NOMO-1 (cell line): Measurements from ENCODE around the gene CCDC106.

Experiments
- DNase-seq, 2 experiments: peaks; one replicate each; lab custom pipeline; 2025; ENCODE audit not compliant: unreplicated experiment in 2 of 2; lab: John Stamatoyannopoulos, UW

Gene CCDC106

DNA sequence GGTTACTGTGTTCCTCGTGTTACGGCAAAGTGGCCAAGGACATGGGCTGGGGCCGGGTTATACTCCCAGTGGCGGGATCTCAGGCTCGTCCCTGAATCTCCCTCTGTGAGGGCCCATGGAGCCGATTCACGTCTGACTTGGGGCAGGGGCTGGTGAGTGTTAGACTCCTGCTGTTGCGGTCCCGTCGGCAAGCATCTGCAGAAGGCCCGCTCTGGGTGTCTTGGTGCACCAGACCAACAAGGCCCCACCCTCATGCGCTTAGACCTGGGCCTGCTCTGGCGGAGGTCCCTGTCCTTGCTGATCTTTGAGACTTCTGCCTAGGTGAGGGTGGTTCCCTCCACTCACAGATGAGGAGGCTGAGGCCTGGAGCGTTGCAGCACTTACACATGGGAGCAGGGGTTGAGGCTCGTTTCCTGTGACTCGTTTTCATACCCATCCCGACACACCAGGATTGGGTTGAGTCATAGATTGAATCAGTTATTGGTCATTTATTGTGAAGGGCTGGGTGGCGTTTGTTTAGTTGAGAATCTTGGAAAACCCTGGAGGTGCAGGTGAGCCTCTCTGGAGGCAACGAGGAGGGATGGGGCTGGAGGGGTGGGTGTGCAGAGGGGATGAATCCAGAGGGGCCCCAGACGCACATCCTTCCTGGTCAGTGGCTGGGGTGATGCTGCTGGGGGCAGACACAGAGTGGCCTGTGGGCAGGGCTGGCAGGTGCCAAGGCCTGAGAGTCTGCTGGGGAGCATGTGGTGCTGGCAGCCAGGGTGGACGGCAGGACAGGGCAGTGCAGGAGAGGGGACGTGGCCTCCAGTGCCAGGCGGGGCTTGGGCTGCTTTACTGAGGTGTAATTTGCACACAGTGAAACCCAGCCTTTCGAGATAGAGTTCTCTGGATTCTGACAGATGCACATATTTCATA, 31.6 kb downstream of the CCDC106 start:
- DNase-seq = no peak

DNA sequence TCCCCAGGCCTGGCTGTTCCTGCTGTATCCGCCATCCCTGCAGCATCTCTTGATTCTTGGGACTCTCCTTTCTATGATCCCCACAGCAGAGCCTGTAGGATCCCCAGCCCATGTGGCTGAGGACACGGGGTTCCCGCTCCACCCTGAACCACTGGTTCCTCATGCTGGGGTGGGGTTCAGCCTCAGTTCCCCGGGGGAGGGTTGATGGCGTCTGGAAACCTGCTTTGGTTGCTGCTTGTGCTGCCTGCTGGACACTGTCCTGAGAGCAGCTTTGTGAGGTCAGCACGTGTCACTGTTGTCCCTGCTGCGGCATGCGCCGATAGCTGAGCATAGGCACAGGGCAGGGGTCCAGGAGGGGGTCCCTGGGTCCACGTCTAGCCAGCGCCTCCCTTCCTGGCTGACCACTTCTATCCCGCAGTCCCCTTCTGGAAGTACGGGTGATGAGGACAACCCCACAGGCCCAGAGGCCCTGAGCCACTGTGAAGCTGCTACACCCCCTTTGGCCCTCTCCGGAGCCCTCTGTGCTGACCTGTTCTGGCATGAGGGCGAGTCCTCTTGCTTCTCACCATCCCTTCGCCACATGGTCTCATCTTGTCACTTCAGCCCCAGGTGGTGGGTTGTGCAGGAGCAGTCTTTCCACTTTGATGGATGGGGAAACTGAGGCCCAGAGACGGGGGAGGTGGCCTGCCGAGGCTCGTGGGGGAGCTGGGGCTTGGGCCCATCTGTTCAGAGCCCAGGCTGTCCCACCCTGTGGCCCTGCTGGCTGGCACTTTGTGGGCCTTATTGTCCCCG, 32.5 kb downstream of the CCDC106 start:
- no peak for DNase-seq

DNA sequence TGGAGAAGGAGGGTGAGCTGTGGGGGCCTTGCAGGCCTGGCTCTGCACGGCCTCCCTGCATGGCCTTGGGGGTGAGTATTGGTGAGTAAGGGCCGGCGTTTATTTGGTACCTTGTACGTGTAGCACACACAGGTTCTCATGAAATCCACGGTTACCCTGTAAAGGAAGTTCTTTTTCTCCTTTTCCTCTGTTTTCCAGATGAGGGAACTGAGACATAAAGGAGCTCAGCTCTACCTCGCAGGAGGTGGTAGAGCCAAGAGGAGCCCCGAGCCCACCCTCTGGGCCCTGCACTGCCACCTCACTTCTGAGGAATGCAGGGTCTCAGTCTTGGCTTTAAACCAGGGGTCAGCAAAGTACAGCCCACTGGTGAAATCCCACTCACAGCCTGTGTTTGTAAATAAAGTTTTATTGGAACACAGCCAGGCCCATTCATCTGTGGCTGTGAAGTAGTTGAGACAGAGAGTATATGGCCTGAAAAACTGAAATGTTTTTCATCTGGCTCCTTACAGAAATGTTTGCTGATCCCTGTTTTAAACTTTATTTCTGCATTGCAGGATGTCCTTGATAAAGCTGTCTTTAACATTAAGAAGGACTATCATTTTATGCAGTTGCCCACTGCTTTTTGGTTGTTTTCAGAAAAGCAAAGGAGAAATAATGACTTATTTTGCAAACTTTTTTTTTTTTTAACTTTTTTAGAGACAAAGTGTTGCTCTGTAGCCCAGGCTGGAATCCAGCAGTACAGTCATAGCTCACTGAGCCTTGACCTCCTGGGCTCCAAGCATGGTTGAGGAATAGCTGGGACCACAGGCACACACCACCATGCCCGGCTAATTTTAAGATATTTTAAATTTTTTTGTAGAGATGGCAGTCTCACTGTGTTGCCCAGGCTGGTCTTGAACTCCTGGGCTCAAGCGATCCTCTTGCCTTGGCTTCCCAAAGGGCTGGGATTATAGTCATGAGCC, 33.4 kb downstream of the CCDC106 start:
- DNase-seq = no peak

DNA sequence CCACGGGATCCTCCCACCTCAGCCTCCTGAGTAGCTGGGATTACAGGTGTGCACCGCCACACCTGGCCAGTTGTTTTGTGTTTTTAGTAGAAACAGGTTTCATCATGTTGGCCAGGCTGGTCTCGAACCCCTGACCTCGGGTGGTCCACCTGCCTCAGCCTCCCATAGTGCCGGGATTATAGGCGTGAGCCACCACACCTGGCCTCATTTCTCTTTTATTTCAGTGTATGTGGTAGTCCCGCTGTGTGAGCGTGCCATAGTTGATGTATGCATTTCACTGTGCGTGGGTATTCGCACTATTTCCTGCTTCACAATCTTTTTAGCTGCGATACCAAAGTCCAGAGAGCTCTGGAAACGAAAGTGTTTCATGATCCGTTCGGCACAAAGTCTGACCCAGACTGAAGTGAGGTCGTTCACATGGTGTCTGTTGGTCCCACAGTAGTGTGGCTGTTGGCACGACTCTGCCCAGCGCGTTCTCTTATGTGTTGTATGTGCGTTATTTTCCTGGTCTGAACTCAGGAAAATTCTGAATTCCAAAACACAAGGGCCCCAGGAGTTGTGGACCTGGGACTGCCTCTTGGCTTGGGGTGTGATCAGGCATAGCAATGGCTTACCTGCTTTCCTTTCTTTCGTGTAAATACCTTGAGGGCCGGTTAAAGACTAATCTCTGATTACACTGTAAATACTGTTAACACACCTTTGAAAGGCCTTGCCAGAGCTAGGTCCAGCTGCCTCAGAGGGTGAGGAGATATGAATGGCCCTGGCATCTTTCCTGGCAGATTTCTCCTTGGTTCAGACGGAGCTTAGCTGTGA, 35.6 kb downstream of the CCDC106 start:
- no peak for DNase-seq

GRCh38 chr19:55684946-55685681, 37.1 kb downstream of the CCDC106 start:
- DNase-seq = no peak

DNA sequence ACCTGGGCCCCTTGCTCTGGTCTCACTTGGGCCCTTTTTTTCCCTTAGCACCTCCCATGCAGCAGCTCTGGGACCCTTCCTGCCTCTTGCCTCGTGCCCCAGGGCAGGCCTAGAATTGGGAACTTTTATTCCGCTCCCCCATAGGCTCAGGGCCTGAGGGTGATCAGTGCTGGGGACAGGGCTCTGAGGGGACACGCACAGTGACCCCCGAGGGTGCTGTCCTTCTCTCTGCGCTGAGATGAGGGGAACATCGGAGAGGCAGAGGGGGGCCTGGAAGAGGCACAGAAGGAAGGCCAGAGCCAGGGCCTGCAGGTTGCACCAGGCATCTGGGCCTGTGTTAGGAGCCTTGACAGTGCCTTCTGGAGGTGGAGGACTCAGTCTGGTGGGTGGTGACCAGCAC, 37.8 kb downstream of the CCDC106 start:
- DNase-seq = no peak

- no peak for DNase-seq
Observed at GRCh38 chr19:55686311-55687050, 38.5 kb downstream of the CCDC106 start.

DNA sequence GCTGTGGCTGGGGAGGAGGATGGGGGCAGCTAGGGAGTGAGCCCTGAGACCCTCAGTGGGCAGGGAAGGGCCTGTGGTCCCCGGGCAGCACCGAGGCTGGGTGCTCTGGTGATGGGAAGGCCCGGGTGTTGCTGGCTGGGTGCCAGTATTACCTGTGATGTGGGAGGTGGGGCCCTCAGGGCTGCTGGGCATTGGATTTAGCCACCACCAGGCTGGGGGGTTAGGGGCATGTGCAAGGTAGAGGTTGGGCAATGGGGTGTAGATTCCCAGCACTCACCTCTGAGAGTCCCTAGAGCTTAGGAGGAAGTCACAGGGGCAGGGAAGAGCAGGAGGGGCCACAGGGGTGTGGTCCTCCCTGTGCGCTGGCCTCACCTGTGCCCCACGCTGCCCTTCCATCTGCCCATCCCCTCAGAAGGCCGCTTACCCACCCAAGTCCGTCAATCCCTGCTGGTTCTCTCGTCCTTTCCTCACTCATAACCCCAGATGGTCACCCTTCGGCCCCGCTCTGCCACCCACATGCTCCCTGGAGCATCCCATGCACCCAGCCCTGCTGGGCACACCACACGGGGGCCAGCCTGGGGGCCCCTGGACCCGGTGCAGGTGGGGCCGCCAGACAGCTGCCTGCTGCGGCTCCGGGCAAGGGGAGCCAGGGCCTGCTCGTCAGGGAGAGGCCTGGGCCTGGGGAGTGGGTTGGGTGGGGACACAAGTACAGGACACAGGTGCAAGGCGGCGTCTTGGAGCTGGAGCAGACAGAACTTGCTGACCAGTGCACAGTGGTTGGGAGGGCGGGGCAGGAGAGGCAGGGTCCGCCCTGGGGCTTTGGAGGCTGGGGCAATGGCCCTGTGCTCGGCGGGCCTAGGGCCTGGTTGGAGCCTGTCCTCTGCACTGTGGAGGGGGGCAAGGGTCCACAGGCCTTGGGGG, 39.5 kb downstream of the CCDC106 start:
- no peak for DNase-seq

DNA sequence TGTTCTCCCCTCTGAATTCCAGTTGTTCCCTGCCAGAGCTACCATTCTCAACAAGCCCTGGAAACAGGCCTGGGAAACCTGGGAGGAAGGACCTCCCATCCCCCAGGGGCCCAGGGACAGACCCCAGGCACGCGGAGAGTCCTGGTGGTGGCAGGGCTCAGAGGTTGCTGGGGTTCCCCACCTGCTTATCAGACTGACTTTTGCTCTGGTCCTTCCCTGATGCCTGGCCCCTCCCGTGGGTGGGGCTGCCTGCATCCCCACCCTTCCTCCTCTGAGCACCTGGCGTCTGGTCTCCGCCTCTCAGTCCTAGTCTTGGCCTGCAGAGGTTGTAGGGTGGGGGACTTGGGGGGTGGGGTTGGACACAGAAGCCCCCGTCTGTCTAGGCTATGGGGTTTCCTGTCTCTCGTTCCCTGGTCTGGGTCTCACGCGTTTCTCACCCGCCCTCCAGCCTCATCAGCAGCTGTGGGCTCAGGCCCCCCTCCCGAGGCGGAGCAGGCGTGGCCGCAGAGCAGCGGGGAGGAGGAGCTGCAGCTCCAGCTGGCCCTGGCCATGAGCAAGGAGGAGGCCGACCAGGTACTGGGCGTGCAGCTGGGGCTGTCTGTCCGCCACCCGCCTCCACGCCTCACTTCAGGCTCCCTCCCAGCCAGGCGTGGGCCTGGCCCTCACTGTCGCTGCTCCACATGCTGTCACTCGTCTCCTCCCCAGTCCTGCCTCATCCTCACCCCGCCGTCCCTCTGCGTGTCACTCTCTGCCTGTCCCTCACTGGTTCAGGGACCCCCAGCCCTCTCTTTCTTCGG, 40.6 kb downstream of the CCDC106 start:
- no peak for DNase-seq

GRCh38 chr19:55689411-55690108, 41.5 kb downstream of the CCDC106 start:
- no peak for DNase-seq

- DNase-seq = no peak
Observed at GRCh38 chr19:55690109-55690768, 42.2 kb downstream of the CCDC106 start.

- DNase-seq = no peak
Observed at GRCh38 chr19:55690769-55691545, 42.9 kb downstream of the CCDC106 start.

DNA sequence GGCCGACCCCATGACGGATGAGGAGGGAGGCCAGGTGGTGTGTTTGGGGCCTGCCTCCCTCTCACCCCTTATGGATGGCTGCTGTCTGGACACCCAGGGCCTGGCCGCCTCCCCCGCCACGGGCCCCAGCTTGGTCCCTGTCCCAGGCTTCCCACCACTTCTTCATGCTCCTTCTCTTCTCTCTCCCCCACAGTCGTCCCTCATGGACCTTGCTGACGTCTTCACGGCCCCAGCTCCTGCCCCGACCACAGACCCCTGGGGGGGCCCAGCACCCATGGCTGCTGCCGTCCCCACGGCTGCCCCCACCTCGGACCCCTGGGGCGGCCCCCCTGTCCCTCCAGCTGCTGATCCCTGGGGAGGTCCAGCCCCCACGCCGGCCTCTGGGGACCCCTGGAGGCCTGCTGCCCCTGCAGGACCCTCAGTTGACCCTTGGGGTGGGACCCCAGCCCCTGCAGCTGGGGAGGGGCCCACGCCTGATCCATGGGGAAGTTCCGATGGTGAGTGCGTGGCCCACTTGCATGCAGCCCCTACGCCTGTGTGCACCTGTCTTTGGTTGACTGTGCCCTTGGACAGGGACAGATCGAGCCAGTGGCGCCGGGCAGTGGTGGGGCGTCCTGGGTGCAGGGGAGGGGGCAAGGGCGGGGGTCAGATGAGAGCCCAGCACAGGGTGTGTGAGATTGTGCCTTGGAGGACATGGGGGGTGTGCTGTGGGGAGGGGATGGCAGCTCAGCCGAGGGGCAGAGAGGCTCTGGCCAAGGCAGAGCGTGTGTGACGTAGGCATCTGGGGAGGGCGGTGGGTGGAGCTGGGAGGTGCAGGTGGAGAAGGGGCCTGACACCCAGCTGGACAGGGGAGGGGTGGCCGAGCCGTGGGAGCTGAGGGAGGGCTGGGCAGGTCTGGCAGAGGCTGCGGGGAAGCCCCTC, 43.8 kb downstream of the CCDC106 start:
- DNase-seq = no peak

DNA sequence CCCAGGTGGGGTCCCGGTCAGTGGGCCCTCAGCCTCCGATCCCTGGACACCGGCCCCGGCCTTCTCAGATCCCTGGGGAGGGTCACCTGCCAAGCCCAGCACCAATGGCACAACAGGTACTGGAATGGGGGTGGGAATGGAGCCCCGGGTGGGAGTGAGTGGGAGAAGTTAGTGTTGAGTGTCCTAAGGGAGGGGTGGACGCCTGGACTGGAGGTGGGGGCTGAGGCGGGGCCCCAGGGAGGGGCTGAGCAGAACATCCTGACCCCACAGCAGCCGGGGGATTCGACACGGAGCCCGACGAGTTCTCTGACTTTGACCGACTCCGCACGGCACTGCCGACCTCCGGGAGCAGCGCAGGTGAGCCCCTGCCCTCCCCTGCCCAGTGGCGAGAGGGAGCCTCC, 44.7 kb downstream of the CCDC106 start:
- no peak for DNase-seq
